Uterus (tissue), 2 donors: Measurements from ENCODE around the gene OR1K1.

Source experiments
- CTCF ChIP-seq, 4 experiments: fragments of 200-600 bp in 2 of 4; fragments of 450-650 bp in 2 of 4; sonication (generic) in 2 of 4; IDR thresholded peaks; one replicate each; pipeline ENCODE4 v1.5.1; 2016 to 2019; ENCODE audit warnings: antibody characterized with exemption in 4 of 4, mild to moderate bottlenecking in 2 of 4, moderate library complexity in 1 of 4
- POLR2A ChIP-seq, 2 donors: fragments of 450-650 bp; IDR thresholded peaks; one replicate each; pipeline ENCODE4 v1.6.1; 2016; ENCODE audit warnings: antibody characterized with exemption in 2 of 2, mild to moderate bottlenecking in 1 of 2, moderate library complexity in 1 of 2

- TF ChIP-seq CTCF (IDR thresholded peaks at IDR 0.05) = no peak
- TF ChIP-seq POLR2A (IDR thresholded peaks at IDR 0.05) = no peak
Measured at GRCh38 chr9:122832194-122832593, 32.3 kb downstream of the OR1K1 start.
